ENCODE data around the gene CLP1.

Gene CLP1

GRCh38 chr11:57657194-57658022 is at the start of gene CLP1:
CLP1 (plus strand) TSS chr11:57657762; CDS start chr11:57659477, 1,715 bp downstream.
- peak; percentile 96 for DNase-seq (ENCODE audit: low read depth)
- TF ChIP-seq CTCF (IDR thresholded peaks at IDR 0.05; ENCODE audit: low read depth, low read length, missing control alignments), result no peak
- in situ Hi-C loops (cut with HindIII; ENCODE audit: low sequenced_read_pairs), result no loop called here
- H3K4me3 ChIP-seq (ENCODE audit: low read depth, low read length), result peak within 1 kb of the TSS; percentile 93

GRCh38 chr11:57610170-57610569 is 47.4 kb upstream of the CLP1 start:
- H3K4me3 ChIP-seq (ENCODE audit: low read depth, low read length), result no peak overlapping the region
- DNase-seq (ENCODE audit: low read depth), result no peak
- in situ Hi-C loops (cut with HindIII; ENCODE audit: low sequenced_read_pairs), result no loop called here
- no peak for TF ChIP-seq CTCF (IDR thresholded peaks at IDR 0.05; ENCODE audit: low read depth, low read length, missing control alignments)

- no peak overlapping the region for H3K4me3 ChIP-seq (ENCODE audit: low read depth, low read length)
- no peak for TF ChIP-seq CTCF (IDR thresholded peaks at IDR 0.05; ENCODE audit: low read depth, low read length, missing control alignments)
- in situ Hi-C loops (cut with HindIII; ENCODE audit: low sequenced_read_pairs), result no loop called here
- no peak for DNase-seq (ENCODE audit: low read depth)
These were observed 43.3 kb upstream of the CLP1 start for GRCh38 chr11:57614234-57614772.

GRCh38 chr11:57615308-57615707 is 42.3 kb upstream of the CLP1 start:
- in situ Hi-C loops (cut with HindIII; ENCODE audit: low sequenced_read_pairs), result no loop called here
- no peak overlapping the region for H3K4me3 ChIP-seq (ENCODE audit: low read depth, low read length)
- no peak for DNase-seq (ENCODE audit: low read depth)
- no peak for TF ChIP-seq CTCF (IDR thresholded peaks at IDR 0.05; ENCODE audit: low read depth, low read length, missing control alignments)

GRCh38 chr11:57616595-57616994 is 41.0 kb upstream of the CLP1 start:
- no peak for TF ChIP-seq CTCF (IDR thresholded peaks at IDR 0.05; ENCODE audit: low read depth, low read length, missing control alignments)
- no peak for DNase-seq (ENCODE audit: low read depth)
- no peak overlapping the region for H3K4me3 ChIP-seq (ENCODE audit: low read depth, low read length)
- in situ Hi-C loops (cut with HindIII; ENCODE audit: low sequenced_read_pairs), result no loop called here

GRCh38 chr11:57618438-57618837 is 39.1 kb upstream of the CLP1 start:
- H3K4me3 ChIP-seq (ENCODE audit: low read depth, low read length), result no peak overlapping the region
- no peak for TF ChIP-seq CTCF (IDR thresholded peaks at IDR 0.05; ENCODE audit: low read depth, low read length, missing control alignments)
- DNase-seq (ENCODE audit: low read depth), result no peak
- in situ Hi-C loops (cut with HindIII; ENCODE audit: low sequenced_read_pairs), result no loop called here
